Lower lobe of right lung (tissue), 2 donors: ENCODE results near the gene SNAPC1. TPM values are rescaled to one million over a fixed set of nuclear protein-coding genes. Genes with fewer than 3 reads are reported as not detected.
A peak's percentile ranks its signal among the peaks of the same experiment; 100 is the strongest.

ENCODE experiments used
- ATAC-seq, 2 donors: fragments of 200-7000 bp; cut with Tn5 transposase; one replicate each; pipeline ENCODE4 v1.9.1; 2020 to 2022; ENCODE audit warnings: mild to moderate bottlenecking in 2 of 2, moderate library complexity in 2 of 2
- DNase-seq: peaks from one replicate; pipeline ENCODE4 v3.0.0-alpha.2; 2020
- H3K27ac ChIP-seq: fragments of 200-600 bp; one replicate; pipeline ENCODE4 v1.8.0; 2022
- H3K27me3 ChIP-seq: fragments of 200-600 bp; one replicate; pipeline ENCODE4 v1.8.0; 2022; ENCODE audit warnings: low read depth
- H3K36me3 ChIP-seq: fragments of 200-600 bp; one replicate; pipeline ENCODE4 v1.8.0; 2022; ENCODE audit warnings: mild to moderate bottlenecking
- H3K4me1 ChIP-seq: fragments of 200-600 bp; one replicate; pipeline ENCODE4 v1.8.0; 2022
- H3K4me3 ChIP-seq: fragments of 200-600 bp; one replicate; pipeline ENCODE4 v1.8.0; 2022; ENCODE audit warnings: mild to moderate bottlenecking
- H3K9me3 ChIP-seq: fragments of 200-600 bp; one replicate; pipeline ENCODE4 v1.8.0; 2022
- CTCF ChIP-seq: fragments of 200-600 bp; IDR thresholded peaks from one replicate; pipeline ENCODE4 v1.8.0; 2022; ENCODE audit warnings: antibody characterized with exemption, mild to moderate bottlenecking
- intact Hi-C: fragments of 100-400 bp; cut with DNase I; formaldehyde crosslinking; loops from one replicate; pipeline ENCODE4 v1.11.0; 2022
- total RNA-seq: library from RNA; stranded (reverse); fragmentation: NEBNext Ultra II Directional; extraction: Animal tissue kit (Norgen Biotek cat#: 25700); gene quantifications from one replicate; pipeline ENCODE4 v1.2.1, GENCODE V29; 2021
- donor health status: DM: no; HTN: yes; CAD: no; lungs with severe emphysema.

Gene SNAPC1
- total RNA-seq, 1 donor from 2014 or later = 6.2 TPM

- Histone ChIP-seq H3K36me3 (peaks cover 36% of the 10 kb centered on the region), H3K4me1 (peaks cover 48% of the 10 kb centered on the region), H3K9me3 (no peaks in the 10 kb centered on the region), H3K27ac (no peak overlapping the region), H3K4me3 (no peak overlapping the region), H3K27me3 (no peaks in the 10 kb centered on the region)
- ATAC-seq = peak in 1 of 2 donors; percentile 32
- intact Hi-C loops = loop anchor here (5.0 kb wide), 1 partner anchor 242 kb away; no protein-coding TSS in a partner anchor
- no peak for TF ChIP-seq CTCF
- no peak for DNase-seq
Measured at GRCh38 chr14:61719344-61720293, 42.6 kb upstream of the SNAPC1 start.

- intact Hi-C loops = no loop called here
- H3K9me3 ChIP-seq = no peaks in the 10 kb centered on the region
- no peaks in the 10 kb centered on the region for H3K27me3 ChIP-seq
- DNase-seq (no peak), ATAC-seq (no peak)
- H3K27ac ChIP-seq = no peak overlapping the region
- H3K4me3 ChIP-seq = no peak overlapping the region
- peaks cover 43% of the 10 kb centered on the region for H3K4me1 ChIP-seq
- H3K36me3 ChIP-seq = peaks cover 43% of the 10 kb centered on the region
- TF ChIP-seq CTCF = no peak
Measured at GRCh38 chr14:61720294-61720661, 41.9 kb upstream of the SNAPC1 start.

GRCh38 chr14:61720741-61721140 is 41.5 kb upstream of the SNAPC1 start:
- intact Hi-C loops = no loop called here

GRCh38 chr14:61724133-61724532 is 38.1 kb upstream of the SNAPC1 start:
- Histone ChIP-seq H3K4me3 (no peak overlapping the region), H3K9me3 (no peaks in the 10 kb centered on the region), H3K27me3 (no peaks in the 10 kb centered on the region), H3K4me1 (peaks cover 14% of the 10 kb centered on the region), H3K36me3 (peaks cover 74% of the 10 kb centered on the region), H3K27ac (no peak overlapping the region)
- TF ChIP-seq CTCF = no peak
- no peak for DNase-seq
- intact Hi-C loops = no loop called here
- ATAC-seq = no peak

More at GRCh38 chr14:61720741-61721140, 41.5 kb upstream of the SNAPC1 start:
- Histone ChIP-seq H3K27ac (no peak overlapping the region), H3K4me1 (peaks cover 43% of the 10 kb centered on the region), H3K9me3 (no peaks in the 10 kb centered on the region), H3K27me3 (no peaks in the 10 kb centered on the region), H3K36me3 (peaks cover 48% of the 10 kb centered on the region), H3K4me3 (no peak overlapping the region)
- DNase-seq (no peak), ATAC-seq (no peak)
- no peak for TF ChIP-seq CTCF

GRCh38 chr14:61726778-61727658 is 35.2 kb upstream of the SNAPC1 start:
- peaks cover 87% of the 10 kb centered on the region for H3K36me3 ChIP-seq
- H3K27me3 ChIP-seq = no peaks in the 10 kb centered on the region
- ATAC-seq (no peak), DNase-seq (no peak)
- no peak for TF ChIP-seq CTCF
- no peaks in the 10 kb centered on the region for H3K9me3 ChIP-seq
- no peak overlapping the region for H3K4me3 ChIP-seq
- peaks cover 4% of the 10 kb centered on the region for H3K4me1 ChIP-seq
- H3K27ac ChIP-seq = no peak overlapping the region
- intact Hi-C loops = no loop called here
